Head of caudate nucleus (tissue), 42 donors: Measurements from ENCODE around the gene PSMC4.

Experiments used
- DNase-seq, 42 donors: peaks; one replicate each; pipeline versions ENCODE4 v3.0.0 to v3.0.0-alpha.2; 2020 to 2021; ENCODE audit warnings: mixed read lengths in 7 of 42
- intact Hi-C: fragments of 100-400 bp; cut with DNase I; formaldehyde crosslinking; loops from one replicate; pipeline ENCODE4 v1.15.0; 2022

PSMC4 gene

GRCh38 chr19:40025938-40026596 is 55.1 kb downstream of the PSMC4 start:
- intact Hi-C loops: no loop called here
- no peak for DNase-seq

- intact Hi-C loops: no loop called here
- DNase-seq: no peak
Measured at GRCh38 chr19:40026597-40026970, 55.6 kb downstream of the PSMC4 start.
